Caco-2 (cell line): ENCODE results near the gene ZFPL1. TPM values are rescaled to one million over a fixed set of nuclear protein-coding genes. Genes with fewer than 3 reads are reported as not detected.

Source experiments
- BruUV-seq: library from RNA; stranded (reverse); fragments of 400-500 nt; replicated peaks from 2 replicates; lab custom pipeline; 2021; lab: Mats Ljungman, UMichigan
- CTCF ChIA-PET: fragments of 300-600 bp; sonication (Branson Sonifier 250); formaldehyde crosslinking; loops from one replicate; lab custom pipeline; 2022; ENCODE audit warnings: antibody characterized with exemption; lab: Charles Lee
- POLR2A ChIA-PET: fragments of 300-600 bp; sonication (Branson Sonifier 250); formaldehyde crosslinking; loops from one replicate; lab custom pipeline; 2022; ENCODE audit warnings: antibody characterized with exemption; lab: Charles Lee
- DNase-seq, 2 experiments: peaks; one replicate each; pipeline versions ENCODE4 v3.0.0 to v3.0.0-alpha.2; 2020 to 2022
- H3K27me3 ChIP-seq: replicated peaks from 2 replicates; pipeline ENCODE4 v1.6.0; 2011; ENCODE audit warnings: low read length; ENCODE audit not compliant: control insufficient read depth, insufficient read depth
- H3K36me3 ChIP-seq: 2 replicates; pipeline ENCODE4 v1.5.1; 2011; ENCODE audit warnings: low read length; ENCODE audit not compliant: control insufficient read depth, insufficient read depth
- H3K4me1 ChIP-seq: fragments of 250-450 bp; sonication (Bioruptor Pico); 2 replicates; pipeline ENCODE4 v1.5.1; 2020; ENCODE audit warnings: mild to moderate bottlenecking
- H3K4me3 ChIP-seq: 2 replicates; pipeline ENCODE4 v1.5.1; 2011; ENCODE audit warnings: low read depth, mild to moderate bottlenecking, control low read depth, low read length
- H3K9me3 ChIP-seq: fragments of 250-450 bp; sonication (Bioruptor Pico); 2 replicates; pipeline ENCODE4 v1.5.1; 2020; ENCODE audit warnings: mild to moderate bottlenecking, moderate library complexity
- H3K27ac Mint-ChIP-seq: one replicate; pipeline ENCODE4 v1.8.0; 2022; ENCODE audit warnings: mixed read lengths; ENCODE audit not compliant: unreplicated experiment
- H3K27me3 Mint-ChIP-seq: one replicate; pipeline ENCODE4 v1.8.0; 2022; ENCODE audit warnings: mixed read lengths; ENCODE audit not compliant: insufficient read depth, unreplicated experiment
- H3K36me3 Mint-ChIP-seq: one replicate; pipeline ENCODE4 v1.8.0; 2022; ENCODE audit warnings: mild to moderate bottlenecking, mixed read lengths; ENCODE audit not compliant: insufficient read depth, unreplicated experiment
- H3K4me1 Mint-ChIP-seq: one replicate; pipeline ENCODE4 v1.8.0; 2022; ENCODE audit warnings: low read depth, mixed read lengths; ENCODE audit not compliant: unreplicated experiment
- H3K4me3 Mint-ChIP-seq: one replicate; pipeline ENCODE4 v1.8.0; 2022; ENCODE audit warnings: mild to moderate bottlenecking, moderate library complexity, mixed read lengths; ENCODE audit not compliant: unreplicated experiment
- H3K9me3 Mint-ChIP-seq: one replicate; pipeline ENCODE4 v1.8.0; 2022; ENCODE audit warnings: mixed read lengths; ENCODE audit not compliant: unreplicated experiment
- intact Hi-C: fragments of 100-400 bp; cut with micrococcal nuclease; formaldehyde crosslinking; loops from one replicate; pipeline ENCODE4 v1.10.0; 2022; ENCODE audit not compliant: unreplicated experiment
- total RNA-seq: library from RNA; stranded (reverse); gene quantifications from 2 replicates; pipeline ENCODE4 v1.2.3, GENCODE V29; 2022
- TF ChIP-seq, protein P1 (sequence below), 2 experiments: fragments of 200-600 bp in 1 of 2; IDR thresholded peaks; 1 replicate in 1 of 2; 2 replicates in 1 of 2; pipeline versions ENCODE4 v1.5.1 to v1.8.0; 2011 to 2022; ENCODE audit warnings: antibody characterized with exemption in 1 of 2, control low read depth in 1 of 2, inconsistent platforms in 1 of 2, low read depth in 1 of 2, low read length in 1 of 2, mild to moderate bottlenecking in 1 of 2, moderate library complexity in 1 of 2; ENCODE audit not compliant: insufficient read depth in 1 of 2, severe bottlenecking in 1 of 2, unreplicated experiment in 1 of 2

The ZFPL1 gene
- total RNA-seq, 1 experiment from 2014 or later = 46.0 TPM

DNA sequence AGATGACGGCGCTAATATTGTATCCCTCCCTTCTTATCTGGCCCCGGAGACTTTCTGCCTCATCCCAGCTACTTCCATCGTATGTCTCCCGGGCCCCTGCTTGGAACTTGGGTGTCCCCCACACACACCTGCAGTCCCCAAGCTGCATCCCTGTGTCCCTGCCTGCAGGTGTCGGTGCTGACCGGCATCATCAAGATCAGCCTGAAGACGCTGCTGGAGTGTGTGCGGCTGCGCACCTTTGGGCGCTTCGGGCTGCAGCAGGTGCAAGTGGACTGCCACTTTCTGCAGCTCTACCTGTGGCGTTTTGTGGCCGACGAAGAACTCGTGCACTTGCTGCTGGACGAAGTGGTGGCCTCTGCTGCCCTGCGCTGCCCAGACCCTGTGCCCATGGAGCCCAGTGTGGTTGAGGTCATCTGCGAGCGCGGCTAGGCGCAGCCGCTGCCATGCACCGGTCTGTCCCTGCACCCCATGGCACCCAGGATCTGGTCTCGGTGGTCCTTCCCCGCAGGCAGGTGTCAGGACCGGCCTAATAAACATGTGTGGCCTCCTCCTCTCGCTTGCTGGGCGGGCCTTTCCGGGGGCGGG, 27.2 kb downstream of the ZFPL1 start:
- no TSS peak for BruUV-seq
- H3K9me3 ChIP-seq = no peaks in the 10 kb centered on the region
- intact Hi-C loops = loop anchor here (2.0 to 10.0 kb wide), 2 partner anchors 70 to 336 kb away; partner anchors contain the start of genes CAPN1 and SF1
- peaks cover 64% of the 10 kb centered on the region for H3K36me3 Mint-ChIP-seq
- H3K4me3 Mint-ChIP-seq = peak overlapping the region; percentile 96
- peak overlapping the region; percentile 92 for H3K27ac Mint-ChIP-seq
- H3K4me3 ChIP-seq = no peak overlapping the region
- POLR2A ChIA-PET = interaction anchor here (0.6 to 2.3 kb wide), 19 partner anchors 10 to 941 kb away, joined by 3 to 37 read pairs (median 3); partner anchors contain the start of genes ARL2, CAPN1, CDC42BPG and FAU
- no peaks in the 10 kb centered on the region for H3K9me3 Mint-ChIP-seq
- H3K4me1 Mint-ChIP-seq = peaks cover 6% of the 10 kb centered on the region
- no peaks in the 10 kb centered on the region for H3K36me3 ChIP-seq
- H3K27me3 ChIP-seq = no peaks in the 10 kb centered on the region
- DNase-seq = no peak
- H3K27me3 Mint-ChIP-seq = no peaks in the 10 kb centered on the region
- CTCF ChIA-PET = interaction anchor here (0.9 to 2.4 kb wide), 14 partner anchors 10 to 300 kb away, joined by 3 to 14 read pairs (median 5); partner anchors contain the start of genes CAPN1, FAU, MRPL49 and SYVN1
- peaks cover 23% of the 10 kb centered on the region for H3K4me1 ChIP-seq
- TF ChIP-seq, protein P1, sequence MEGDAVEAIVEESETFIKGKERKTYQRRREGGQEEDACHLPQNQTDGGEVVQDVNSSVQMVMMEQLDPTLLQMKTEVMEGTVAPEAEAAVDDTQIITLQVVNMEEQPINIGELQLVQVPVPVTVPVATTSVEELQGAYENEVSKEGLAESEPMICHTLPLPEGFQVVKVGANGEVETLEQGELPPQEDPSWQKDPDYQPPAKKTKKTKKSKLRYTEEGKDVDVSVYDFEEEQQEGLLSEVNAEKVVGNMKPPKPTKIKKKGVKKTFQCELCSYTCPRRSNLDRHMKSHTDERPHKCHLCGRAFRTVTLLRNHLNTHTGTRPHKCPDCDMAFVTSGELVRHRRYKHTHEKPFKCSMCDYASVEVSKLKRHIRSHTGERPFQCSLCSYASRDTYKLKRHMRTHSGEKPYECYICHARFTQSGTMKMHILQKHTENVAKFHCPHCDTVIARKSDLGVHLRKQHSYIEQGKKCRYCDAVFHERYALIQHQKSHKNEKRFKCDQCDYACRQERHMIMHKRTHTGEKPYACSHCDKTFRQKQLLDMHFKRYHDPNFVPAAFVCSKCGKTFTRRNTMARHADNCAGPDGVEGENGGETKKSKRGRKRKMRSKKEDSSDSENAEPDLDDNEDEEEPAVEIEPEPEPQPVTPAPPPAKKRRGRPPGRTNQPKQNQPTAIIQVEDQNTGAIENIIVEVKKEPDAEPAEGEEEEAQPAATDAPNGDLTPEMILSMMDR (IDR thresholded peaks at IDR 0.05; ENCODE audit: insufficient read depth in 1 of 2, low read depth in 1 of 2, low read length in 1 of 2, severe bottlenecking in 1 of 2, unreplicated experiment in 1 of 2) = no peak

DNA sequence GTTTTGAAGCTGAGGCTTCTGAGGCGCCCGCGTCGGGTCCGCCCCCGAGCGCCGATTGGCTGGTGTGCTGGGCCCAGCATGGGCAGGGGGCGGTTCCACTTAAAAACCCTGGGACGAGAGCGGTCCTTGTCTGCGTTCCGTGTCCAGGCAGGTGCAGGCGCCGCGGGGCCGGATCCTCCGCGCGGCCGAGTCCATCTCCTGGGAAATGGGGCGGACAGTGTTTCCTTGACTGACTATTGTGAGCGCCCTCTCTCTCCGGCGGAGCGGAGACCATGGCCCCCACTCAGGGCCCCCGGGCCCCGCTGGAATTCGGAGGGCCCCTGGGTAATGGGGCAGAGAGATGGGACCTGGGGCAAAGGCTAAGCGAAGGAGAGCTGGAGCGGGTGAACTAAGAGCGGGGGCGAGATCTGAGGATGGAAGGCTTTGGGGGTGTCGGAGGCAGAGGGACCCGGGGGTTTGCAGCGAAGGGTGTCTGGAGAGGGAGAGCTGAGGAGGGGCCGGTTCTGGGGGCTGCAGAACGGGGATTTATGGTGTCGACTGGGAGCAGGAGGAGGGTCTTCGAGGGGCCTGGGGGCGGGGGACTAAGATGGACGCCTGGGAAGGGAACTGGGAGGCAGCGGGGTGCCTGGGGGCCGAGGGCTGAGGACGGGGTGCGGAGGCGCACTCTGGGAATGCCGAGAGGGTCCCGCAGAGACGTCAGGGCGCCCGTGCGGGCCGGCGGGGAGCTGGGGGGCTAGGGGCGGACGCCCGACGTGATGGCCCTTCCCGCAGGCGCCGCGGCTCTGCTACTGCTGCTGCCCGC, 27.9 kb downstream of the ZFPL1 start, which contains the start of gene TM7SF2:
TM7SF2 (plus strand) TSS at position 129 of the 802 bp plus-strand sequence; CDS start at position 273, 144 bp downstream.
- peaks cover 6% of the 10 kb centered on the region for H3K4me1 Mint-ChIP-seq
- Histone ChIP-seq H3K27me3 (no peaks in the 10 kb centered on the region), H3K4me1 (peaks cover 26% of the 10 kb centered on the region), H3K4me3 (peak within 1 kb of the TSS; percentile 42), H3K9me3 (no peaks in the 10 kb centered on the region), H3K36me3 (no peaks in the 10 kb centered on the region)
- DNase-seq = peak; percentile 97 to 98
- no TSS peak for BruUV-seq
- H3K4me3 Mint-ChIP-seq = peak within 1 kb of the TSS; percentile 96
- H3K9me3 Mint-ChIP-seq = no peaks in the 10 kb centered on the region
- POLR2A ChIA-PET = interaction anchor here (0.6 to 2.3 kb wide), 23 partner anchors 10 to 941 kb away, joined by 3 to 37 read pairs (median 3); partner anchors contain the start of genes ARL2, CAPN1, CDC42BPG and FAU
- H3K36me3 Mint-ChIP-seq = peaks cover 64% of the 10 kb centered on the region
- peak within 1 kb of the TSS; percentile 92 for H3K27ac Mint-ChIP-seq
- TF ChIP-seq, protein P1 (IDR thresholded peaks at IDR 0.05; ENCODE audit: insufficient read depth in 1 of 2, low read depth in 1 of 2, low read length in 1 of 2, severe bottlenecking in 1 of 2, unreplicated experiment in 1 of 2) = no peak
- intact Hi-C loops = loop anchor here (2.0 to 10.0 kb wide), 2 partner anchors 69 to 337 kb away; partner anchors contain the start of genes CAPN1 and SF1
- CTCF ChIA-PET = interaction anchor here (0.6 to 2.4 kb wide), 12 partner anchors 10 to 348 kb away, joined by 3 to 14 read pairs (median 5); partner anchors contain the start of genes CAPN1, FAU, MRPL49 and SYVN1
- H3K27me3 Mint-ChIP-seq = no peaks in the 10 kb centered on the region
